ENCODE data around the gene OSGEP.
A peak's percentile ranks its signal among the peaks of the same experiment; 100 is the strongest.

Gene OSGEP

DNA sequence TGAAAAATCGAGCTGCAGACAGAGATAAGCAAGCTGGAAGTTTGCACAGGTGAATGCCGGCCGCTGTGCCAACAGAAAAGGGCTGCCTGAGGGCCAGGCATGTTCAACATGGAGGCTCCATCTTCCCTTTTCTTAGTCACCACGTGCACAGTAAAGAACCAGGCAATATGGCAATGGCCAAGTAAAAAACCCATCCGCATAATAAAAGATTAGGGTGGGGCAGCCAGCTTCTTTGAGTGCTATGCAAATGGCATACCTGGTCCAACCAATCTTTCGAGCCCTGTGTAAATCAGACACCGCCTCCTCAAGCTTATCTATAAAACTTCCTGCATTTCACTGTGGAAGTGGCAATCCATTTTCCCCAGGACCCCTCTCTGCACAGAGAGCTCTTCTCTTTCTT lies 31.3 kb upstream of the OSGEP start:
- H3K9me3 Mint-ChIP-seq = no peaks in the 10 kb centered on the region
- peaks cover 4% of the 10 kb centered on the region for H3K27me3 Mint-ChIP-seq (ENCODE audit: low read depth)
- H3K4me3 Mint-ChIP-seq = no peak overlapping the region
- DNase-seq (ENCODE audit: low spot score) = no peak
- peaks cover 2% of the 10 kb centered on the region for H3K36me3 Mint-ChIP-seq (ENCODE audit: low read depth)
- peaks cover 39% of the 10 kb centered on the region for H3K4me1 Mint-ChIP-seq (ENCODE audit: low read depth)
- no peak overlapping the region for H3K27ac Mint-ChIP-seq

DNA sequence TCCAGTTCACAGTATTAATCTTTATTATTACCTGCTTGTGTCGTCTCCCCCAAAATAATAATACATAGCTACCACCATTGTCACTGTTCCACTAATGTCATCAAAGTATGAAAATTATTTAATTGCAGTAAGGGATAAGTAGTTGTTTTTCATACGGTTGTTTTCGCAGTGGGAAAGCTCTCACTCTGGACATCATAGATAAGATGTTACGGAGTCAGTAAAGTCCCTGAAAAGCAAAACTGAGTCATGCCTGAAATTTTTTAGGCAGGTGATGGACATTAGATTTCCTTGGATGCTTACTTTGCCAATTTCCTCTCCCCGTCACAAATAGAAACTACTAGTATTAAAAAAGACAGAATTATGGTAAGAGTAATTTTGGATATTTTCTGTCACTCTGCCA lies 27.8 kb upstream of the OSGEP start:
- H3K4me3 Mint-ChIP-seq = no peak overlapping the region
- H3K27ac Mint-ChIP-seq = no peak overlapping the region
- peaks cover 21% of the 10 kb centered on the region for H3K4me1 Mint-ChIP-seq (ENCODE audit: low read depth)
- H3K36me3 Mint-ChIP-seq (ENCODE audit: low read depth) = peaks cover 17% of the 10 kb centered on the region
- peaks cover 4% of the 10 kb centered on the region for H3K27me3 Mint-ChIP-seq (ENCODE audit: low read depth)
- DNase-seq (ENCODE audit: low spot score) = no peak
- H3K9me3 Mint-ChIP-seq = no peaks in the 10 kb centered on the region

DNA sequence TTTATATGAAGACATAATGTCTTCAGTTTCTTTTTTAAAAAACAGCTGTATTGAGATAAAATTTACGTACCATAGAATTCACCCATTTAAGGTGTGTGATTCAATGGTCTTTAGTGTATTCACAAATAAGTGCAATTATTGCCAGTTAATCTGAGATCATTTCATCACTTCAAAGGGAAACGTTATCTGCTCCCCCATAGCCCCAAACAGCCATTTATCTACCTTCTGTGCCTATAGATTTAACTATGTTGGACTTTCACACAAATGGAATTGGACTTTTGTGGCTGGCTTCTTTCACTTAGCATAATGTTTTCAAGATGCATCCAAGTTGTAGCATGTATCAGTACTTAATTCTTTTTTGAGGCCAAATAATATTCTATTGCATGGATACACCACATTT lies 24.3 kb upstream of the OSGEP start:
- no peak overlapping the region for H3K4me3 Mint-ChIP-seq
- peaks cover 52% of the 10 kb centered on the region for H3K36me3 Mint-ChIP-seq (ENCODE audit: low read depth)
- H3K27ac Mint-ChIP-seq = no peak overlapping the region
- H3K9me3 Mint-ChIP-seq = no peaks in the 10 kb centered on the region
- peaks cover 31% of the 10 kb centered on the region for H3K4me1 Mint-ChIP-seq (ENCODE audit: low read depth)
- peaks cover 4% of the 10 kb centered on the region for H3K27me3 Mint-ChIP-seq (ENCODE audit: low read depth)
- DNase-seq (ENCODE audit: low spot score) = no peak

DNA sequence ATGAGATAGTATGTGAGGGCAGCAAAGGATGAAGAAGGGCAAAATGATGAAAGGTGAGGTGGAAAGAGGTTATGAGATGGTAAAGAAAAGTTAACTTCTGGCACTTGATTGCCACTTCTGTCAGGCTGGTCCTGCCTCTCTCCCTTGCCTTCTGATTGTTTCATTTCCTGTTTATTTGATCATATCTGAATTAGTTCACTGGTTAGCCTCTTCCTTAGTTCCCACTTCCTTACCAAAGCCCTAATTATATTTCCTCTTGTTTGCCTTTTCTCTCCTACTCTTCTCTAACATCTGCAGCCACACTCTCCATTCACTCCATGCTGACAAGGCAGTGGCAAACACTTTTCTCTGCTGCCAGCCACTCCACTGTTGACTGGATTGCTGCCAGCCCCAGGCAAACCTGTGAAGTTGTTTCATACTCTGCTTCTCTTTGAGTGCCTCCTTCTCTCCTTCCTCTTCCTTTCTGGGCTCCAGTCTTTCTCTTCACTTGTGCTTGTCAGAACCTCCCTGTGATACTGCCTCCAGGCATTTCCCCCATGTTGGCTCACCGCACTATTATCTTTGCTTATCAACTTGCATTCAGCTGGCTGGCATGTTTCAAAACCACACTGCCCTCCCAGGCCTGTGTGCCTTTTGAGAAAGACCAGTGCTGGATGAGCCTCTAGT lies 22.7 kb upstream of the OSGEP start:
- peak overlapping the region; percentile 71 for H3K4me3 Mint-ChIP-seq
- H3K36me3 Mint-ChIP-seq (ENCODE audit: low read depth) = peaks cover 62% of the 10 kb centered on the region

DNA sequence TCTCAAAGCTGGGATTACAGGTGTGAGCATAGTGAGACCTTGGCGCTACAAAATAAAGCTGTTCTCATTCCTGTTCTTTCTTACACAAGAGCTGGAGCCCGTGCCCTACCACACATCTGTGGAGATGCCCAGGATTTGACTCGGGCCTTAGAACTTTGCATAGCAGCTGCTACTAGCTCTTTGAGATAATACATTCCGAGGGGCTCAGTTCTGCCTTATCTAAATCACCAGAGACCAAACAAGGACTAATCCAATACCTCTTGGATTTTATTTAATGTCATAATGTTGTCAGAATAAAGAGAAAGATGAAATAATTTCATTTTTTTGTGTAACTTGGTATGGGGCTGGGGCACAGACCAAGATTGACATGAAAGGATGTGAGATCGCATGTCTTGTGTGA lies 22.2 kb upstream of the OSGEP start:
- Mint-ChIP-seq H3K36me3 (ENCODE audit: low read depth) (peaks cover 68% of the 10 kb centered on the region), H3K4me1 (ENCODE audit: low read depth) (peaks cover 45% of the 10 kb centered on the region), H3K9me3 (no peaks in the 10 kb centered on the region), H3K27ac (peak overlapping the region; percentile 86), H3K27me3 (ENCODE audit: low read depth) (no peaks in the 10 kb centered on the region), H3K4me3 (peak overlapping the region; percentile 71)
- DNase-seq (ENCODE audit: low spot score) = no peak

More for the DNA sequence above, 22.7 kb upstream of the OSGEP start:
- Mint-ChIP-seq H3K27ac (peak overlapping the region; percentile 86), H3K9me3 (no peaks in the 10 kb centered on the region), H3K4me1 (ENCODE audit: low read depth) (peaks cover 39% of the 10 kb centered on the region), H3K27me3 (ENCODE audit: low read depth) (no peaks in the 10 kb centered on the region)
- DNase-seq (ENCODE audit: low spot score) = no peak

GRCh38 chr14:20472536-20473169 lies 18.0 kb upstream of the OSGEP start:
- no peaks in the 10 kb centered on the region for H3K9me3 Mint-ChIP-seq
- H3K4me3 Mint-ChIP-seq = peak overlapping the region; percentile 79
- no peaks in the 10 kb centered on the region for H3K27me3 Mint-ChIP-seq (ENCODE audit: low read depth)
- no peak for DNase-seq (ENCODE audit: low spot score)
- peaks cover 68% of the 10 kb centered on the region for H3K36me3 Mint-ChIP-seq (ENCODE audit: low read depth)
- peaks cover 50% of the 10 kb centered on the region for H3K4me1 Mint-ChIP-seq (ENCODE audit: low read depth)
- H3K27ac Mint-ChIP-seq = no peak overlapping the region

- H3K4me3 Mint-ChIP-seq = peak overlapping the region; percentile 100
- H3K4me1 Mint-ChIP-seq (ENCODE audit: low read depth) = peaks cover 36% of the 10 kb centered on the region
- no peak for DNase-seq (ENCODE audit: low spot score)
- H3K36me3 Mint-ChIP-seq (ENCODE audit: low read depth) = peaks cover 47% of the 10 kb centered on the region
- H3K27ac Mint-ChIP-seq = peak overlapping the region; percentile 99
- H3K27me3 Mint-ChIP-seq (ENCODE audit: low read depth) = peaks cover 5% of the 10 kb centered on the region
- no peaks in the 10 kb centered on the region for H3K9me3 Mint-ChIP-seq
These were observed 15.9 kb upstream of the OSGEP start for GRCh38 chr14:20470603-20470901.

- Mint-ChIP-seq H3K27ac (peak overlapping the region; percentile 99), H3K27me3 (ENCODE audit: low read depth) (peaks cover 5% of the 10 kb centered on the region), H3K9me3 (no peaks in the 10 kb centered on the region), H3K4me1 (ENCODE audit: low read depth) (peaks cover 33% of the 10 kb centered on the region), H3K36me3 (ENCODE audit: low read depth) (peaks cover 42% of the 10 kb centered on the region), H3K4me3 (peak overlapping the region; percentile 100)
- DNase-seq (ENCODE audit: low spot score) = peak; percentile 62
These were observed 15.4 kb upstream of the OSGEP start for GRCh38 chr14:20469890-20470602.

- H3K9me3 Mint-ChIP-seq = no peaks in the 10 kb centered on the region
- H3K4me1 Mint-ChIP-seq (ENCODE audit: low read depth) = peaks cover 30% of the 10 kb centered on the region
- H3K27ac Mint-ChIP-seq = peak within 1 kb of the TSS; percentile 99
- H3K27me3 Mint-ChIP-seq (ENCODE audit: low read depth) = peaks cover 5% of the 10 kb centered on the region
- DNase-seq (ENCODE audit: low spot score) = peak; percentile 86
- H3K36me3 Mint-ChIP-seq (ENCODE audit: low read depth) = peaks cover 35% of the 10 kb centered on the region
- H3K4me3 Mint-ChIP-seq = peak within 1 kb of the TSS; percentile 100
These were observed 14.8 kb upstream of the OSGEP start, which contains the start of gene PNP for GRCh38 chr14:20469242-20469889. TSS of gene PNP (plus strand) at chr14:20469406. CDS start at chr14:20469525, 119 bp downstream.

DNA sequence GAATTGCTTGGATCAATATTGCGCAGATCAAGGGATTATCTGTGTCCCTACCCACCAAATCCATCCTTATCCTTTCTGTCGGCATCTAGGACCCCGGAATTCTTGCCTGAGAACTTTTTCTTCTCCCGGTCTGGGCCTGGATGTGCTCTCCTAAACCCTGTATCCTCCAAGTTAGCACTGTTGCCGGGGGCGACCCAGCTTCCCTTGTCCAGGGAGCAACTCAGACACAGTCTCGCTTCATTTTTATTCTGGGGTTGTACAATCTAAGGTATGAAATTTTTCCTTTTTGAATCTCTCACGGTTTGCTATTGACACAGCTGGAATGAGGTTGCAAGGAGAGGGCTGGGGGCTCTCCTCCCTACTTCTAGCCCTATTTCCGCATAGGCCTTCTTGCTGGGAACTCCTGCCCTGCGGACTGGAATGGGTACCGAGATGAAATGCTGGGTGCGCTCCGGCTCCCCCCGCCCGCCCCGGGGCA lies 14.2 kb upstream of the OSGEP start:
- Mint-ChIP-seq H3K9me3 (no peaks in the 10 kb centered on the region), H3K27ac (peak overlapping the region; percentile 99), H3K27me3 (ENCODE audit: low read depth) (peaks cover 5% of the 10 kb centered on the region), H3K36me3 (ENCODE audit: low read depth) (peaks cover 29% of the 10 kb centered on the region), H3K4me1 (ENCODE audit: low read depth) (peaks cover 24% of the 10 kb centered on the region), H3K4me3 (peak overlapping the region; percentile 100)
- no peak for DNase-seq (ENCODE audit: low spot score)

GRCh38 chr14:20461225-20462141 lies 6.9 kb upstream of the OSGEP start, which contains the start of gene PIP4P1:
TSS of gene PIP4P1 (minus strand) at chr14:20461434. CDS start at chr14:20461325, 109 bp downstream.
- H3K4me1 Mint-ChIP-seq (ENCODE audit: low read depth) = peaks cover 25% of the 10 kb centered on the region

DNA sequence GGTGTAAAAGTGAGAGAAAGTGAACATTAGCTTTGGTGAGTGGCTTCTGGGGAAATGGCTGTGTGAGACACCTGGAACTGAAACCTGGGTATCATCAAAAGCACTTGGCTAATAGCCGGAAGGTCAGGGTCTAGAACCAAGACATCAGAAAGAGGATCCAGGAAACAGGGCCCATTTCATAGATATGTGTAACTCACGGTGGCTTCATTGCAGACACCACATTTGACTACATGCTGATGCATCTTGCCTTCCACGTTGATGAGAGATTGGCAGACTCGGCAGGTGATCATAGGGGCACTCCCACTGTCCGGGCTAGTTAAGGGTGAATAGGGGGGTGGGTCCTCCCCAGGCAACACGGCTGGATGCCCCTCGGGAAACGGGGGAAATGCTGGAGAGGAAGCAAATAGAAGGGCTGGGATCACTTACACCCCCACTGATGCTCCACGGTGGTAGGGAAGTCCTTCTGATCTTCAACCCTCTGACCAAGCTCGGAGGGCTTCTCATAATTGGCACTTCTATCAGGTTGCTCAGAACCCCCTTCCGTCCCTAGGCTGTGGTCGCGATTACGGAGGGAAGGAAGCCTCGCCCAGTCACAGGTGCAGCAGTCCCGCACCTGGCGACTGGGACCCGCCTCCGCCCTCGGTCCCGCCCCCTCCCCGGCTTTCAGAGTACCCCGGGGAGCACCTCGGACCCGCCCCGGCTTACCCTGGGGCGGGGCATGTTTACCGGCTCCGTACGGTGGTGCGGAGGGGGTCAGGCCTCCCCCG lies 6.0 kb upstream of the OSGEP start:
- Mint-ChIP-seq H3K27me3 (ENCODE audit: low read depth) (no peaks in the 10 kb centered on the region), H3K27ac (peak overlapping the region; percentile 94), H3K4me3 (peak overlapping the region; percentile 97), H3K4me1 (ENCODE audit: low read depth) (peaks cover 25% of the 10 kb centered on the region), H3K36me3 (ENCODE audit: low read depth) (peaks cover 25% of the 10 kb centered on the region), H3K9me3 (no peaks in the 10 kb centered on the region)
- DNase-seq (ENCODE audit: low spot score) = no peak

More at GRCh38 chr14:20461225-20462141, 6.9 kb upstream of the OSGEP start, which contains the start of gene PIP4P1:
- Mint-ChIP-seq H3K4me3 (peak within 1 kb of the TSS; percentile 97), H3K27me3 (ENCODE audit: low read depth) (peaks cover 1% of the 10 kb centered on the region), H3K36me3 (ENCODE audit: low read depth) (peaks cover 25% of the 10 kb centered on the region), H3K27ac (peak within 1 kb of the TSS; percentile 97), H3K9me3 (no peaks in the 10 kb centered on the region)
- DNase-seq (ENCODE audit: low spot score) = peak; percentile 99
